H1 (cell line): ENCODE results near the gene TMEM169. TPM values are rescaled to one million over a fixed set of nuclear protein-coding genes. Genes with fewer than 3 reads are reported as not detected.

Source experiments
- CTCF ChIA-PET: fragments of 300-600 bp; sonication (Branson Sonifier 250); formaldehyde crosslinking; loops from one replicate; lab custom pipeline; 2021; ENCODE audit not compliant: partially characterized antibody; lab: Charles Lee
- POLR2A ChIA-PET: fragments of 300-600 bp; sonication (Branson Sonifier 250); formaldehyde crosslinking; loops from one replicate; lab custom pipeline; 2021; ENCODE audit warnings: inconsistent platforms; ENCODE audit not compliant: partially characterized antibody; lab: Charles Lee
- DNase-seq, 2 experiments: peaks; one replicate each; pipeline versions ENCODE4 v3.0.0 to v3.0.0-alpha.2; 2010 to 2022; ENCODE audit warnings: low spot score in 2 of 2, low read depth in 1 of 2, mixed read lengths in 1 of 2
- FAIRE-seq: peaks from 2 replicates; lab custom pipeline; 2011; peaks lifted over from hg19 to GRCh38; lab: Jason Lieb, UNC
- H2AFZ ChIP-seq: 2 replicates; pipeline ENCODE4 v1.8.1; 2012; ENCODE audit warnings: low read length, inconsistent platforms
- H2AK5ac ChIP-seq: 2 replicates; pipeline ENCODE4 v1.6.1; 2013; ENCODE audit warnings: low read depth, low read length
- H2BK120ac ChIP-seq: replicated peaks from 2 replicates; pipeline ENCODE3; 2013; ENCODE audit warnings: low read depth, low read length, inconsistent platforms
- H2BK12ac ChIP-seq: 2 replicates; pipeline ENCODE4 v1.6.1; 2013; ENCODE audit warnings: low read depth, low read length
- H2BK15ac ChIP-seq: 2 replicates; pipeline ENCODE4 v1.6.1; 2013; ENCODE audit warnings: low read length
- H2BK20ac ChIP-seq: 2 replicates; pipeline ENCODE4 v1.6.1; 2013; ENCODE audit warnings: low read length
- H2BK5ac ChIP-seq: 2 replicates; pipeline ENCODE4 v1.6.1; 2013; ENCODE audit warnings: low read depth, low read length
- H3K14ac ChIP-seq: 2 replicates; pipeline ENCODE4 v1.6.1; 2013; ENCODE audit warnings: inconsistent platforms; ENCODE audit not compliant: insufficient read length
- H3K18ac ChIP-seq: 2 replicates; pipeline ENCODE4 v1.6.1; 2013; ENCODE audit warnings: low read length; ENCODE audit errors: extremely low read depth
- H3K23ac ChIP-seq: 2 replicates; pipeline ENCODE4 v1.6.1; 2013; ENCODE audit warnings: inconsistent platforms; ENCODE audit not compliant: insufficient read length
- H3K23me2 ChIP-seq: 2 replicates; pipeline ENCODE4 v1.6.1; 2013; ENCODE audit warnings: low read depth, low read length
- H3K27ac ChIP-seq: 2 replicates; pipeline ENCODE4 v1.6.1; 2011; ENCODE audit warnings: low read depth, low read length, inconsistent platforms
- H3K27me3 ChIP-seq, 4 experiments: replicated peaks in 1 of 4; 1 replicate in 1 of 4; 2 replicates in 3 of 4; pipeline versions ENCODE4 v1.6.1 to v1.8.1; 2011 to 2013; ENCODE audit warnings: low read length in 3 of 4, mild to moderate bottlenecking in 3 of 4, inconsistent platforms in 2 of 4, mixed read lengths in 2 of 4, moderate library complexity in 1 of 4; ENCODE audit not compliant: control insufficient read depth in 3 of 4, insufficient read depth in 3 of 4; ENCODE audit errors: extremely low read depth in 1 of 4
- H3K36me3 ChIP-seq, 4 experiments: 2 replicates each; pipeline versions ENCODE4 v1.6.1 to v1.8.1; 2011 to 2013; ENCODE audit warnings: mild to moderate bottlenecking in 4 of 4, low read length in 3 of 4, moderate library complexity in 2 of 4, control low read depth in 1 of 4, inconsistent platforms in 1 of 4; ENCODE audit not compliant: insufficient read depth in 4 of 4, control insufficient read depth in 2 of 4
- H3K4ac ChIP-seq: replicated peaks from 2 replicates; pipeline ENCODE3; 2013; ENCODE audit warnings: low read length, low read depth, mixed read lengths, inconsistent platforms; ENCODE audit not compliant: insufficient read length
- H3K4me1 ChIP-seq, 4 experiments: replicated peaks in 1 of 4; 1 replicate in 1 of 4; 2 replicates in 3 of 4; pipeline versions ENCODE4 v1.6.1 to v1.8.1; 2011 to 2013; ENCODE audit warnings: low read length in 3 of 4, inconsistent platforms in 2 of 4, mixed read lengths in 1 of 4; ENCODE audit not compliant: insufficient read depth in 4 of 4, control insufficient read depth in 3 of 4
- H3K4me2 ChIP-seq, 2 experiments: 2 replicates each; pipeline versions ENCODE4 v1.6.1 to v1.8.1; 2011 to 2013; ENCODE audit warnings: low read depth in 2 of 2, low read length in 2 of 2, control low read depth in 1 of 2, inconsistent platforms in 1 of 2, mild to moderate bottlenecking in 1 of 2; ENCODE audit not compliant: insufficient read depth in 1 of 2
- H3K4me3 ChIP-seq, 4 experiments: fragments of 200-600, 300-600 bp in 1 of 4; sonication (generic), shearing (Covaris generic), sonication (Bioruptor Twin) in 1 of 4; 2 replicates each; pipeline versions ENCODE4 v1.5.1 to v1.8.1; 2011 to 2016; ENCODE audit warnings: low read length in 4 of 4, low read depth in 3 of 4, control low read depth in 2 of 4, inconsistent platforms in 2 of 4, mild to moderate bottlenecking in 2 of 4, mixed read lengths in 1 of 4, moderate library complexity in 1 of 4; ENCODE audit not compliant: insufficient read depth in 2 of 4; ENCODE audit errors: extremely low read depth in 1 of 4
- H3K56ac ChIP-seq: replicated peaks from 2 replicates; pipeline ENCODE3; 2013; ENCODE audit warnings: low read depth, mild to moderate bottlenecking, mixed read lengths, low read length, inconsistent platforms; ENCODE audit not compliant: insufficient read length
- H3K79me1 ChIP-seq: 2 replicates; pipeline ENCODE4 v1.6.1; 2013; ENCODE audit warnings: low read depth, low read length, control low read depth
- H3K79me2 ChIP-seq, 2 experiments: 2 replicates each; pipeline versions ENCODE4 v1.6.1 to v1.8.1; 2012 to 2013; ENCODE audit warnings: low read length in 2 of 2, mild to moderate bottlenecking in 2 of 2, inconsistent platforms in 1 of 2; ENCODE audit not compliant: insufficient read depth in 2 of 2, control insufficient read depth in 1 of 2
- H3K9ac ChIP-seq, 4 experiments: replicated peaks in 1 of 4; 1 replicate in 1 of 4; 2 replicates in 3 of 4; pipeline versions ENCODE4 v1.6.1 to v1.8.1; 2011 to 2013; ENCODE audit warnings: low read depth in 3 of 4, low read length in 3 of 4, control low read depth in 2 of 4, mild to moderate bottlenecking in 2 of 4, moderate library complexity in 2 of 4, inconsistent platforms in 1 of 4; ENCODE audit errors: extremely low read depth in 1 of 4
- H3K9me3 ChIP-seq, 2 experiments: 2 replicates each; pipeline versions ENCODE4 v1.6.1 to v1.8.1; 2012 to 2013; ENCODE audit warnings: mild to moderate bottlenecking in 2 of 2, moderate library complexity in 2 of 2, control low read depth in 1 of 2, inconsistent platforms in 1 of 2, low read depth in 1 of 2, low read length in 1 of 2, mixed read lengths in 1 of 2; ENCODE audit not compliant: insufficient read depth in 2 of 2
- H4K20me1 ChIP-seq, 2 experiments: replicated peaks in 1 of 2; 2 replicates each; pipeline versions ENCODE3 to v1.8.1; 2011 to 2013; ENCODE audit warnings: inconsistent platforms in 2 of 2, low read length in 2 of 2, mild to moderate bottlenecking in 1 of 2; ENCODE audit not compliant: insufficient read depth in 2 of 2, control insufficient read depth in 1 of 2
- H4K5ac ChIP-seq: 2 replicates; pipeline ENCODE4 v1.6.1; 2013; ENCODE audit warnings: low read length, low read depth, mixed read lengths, inconsistent platforms; ENCODE audit not compliant: insufficient read length
- H4K8ac ChIP-seq: 2 replicates; pipeline ENCODE4 v1.8.0; 2013; ENCODE audit warnings: mild to moderate bottlenecking, moderate library complexity, low read length, inconsistent platforms; ENCODE audit not compliant: insufficient read depth; ENCODE audit errors: extremely low read depth
- H4K91ac ChIP-seq: replicated peaks from 2 replicates; pipeline ENCODE3; 2013; ENCODE audit warnings: low read length, mixed read lengths, inconsistent platforms; ENCODE audit not compliant: insufficient read length
- BACH1 ChIP-seq: IDR thresholded peaks from 2 replicates; pipeline ENCODE4 v1.6.1; 2012; ENCODE audit warnings: low read length, improper control_type of control experiment
- KDM4A ChIP-seq: IDR thresholded peaks from one replicate; pipeline ENCODE4 v1.7.1; 2012; ENCODE audit warnings: low read depth, mild to moderate bottlenecking, moderate library complexity, low read length, inconsistent platforms; ENCODE audit not compliant: severe bottlenecking
- POLR2AphosphoS5 ChIP-seq: IDR thresholded peaks from 2 replicates; pipeline ENCODE4 v1.6.1; 2011; ENCODE audit warnings: low read depth, low read length
- SAP30 ChIP-seq: fragments of 300-600 bp; sonication (generic); IDR thresholded peaks from 2 replicates; pipeline ENCODE4 v1.7.1; 2012; ENCODE audit warnings: low read length, moderate library complexity, mild to moderate bottlenecking, inconsistent platforms; ENCODE audit not compliant: insufficient read depth, insufficient replicate concordance
- SIX5 ChIP-seq: IDR thresholded peaks from 2 replicates; pipeline ENCODE4 v1.6.1; 2011; ENCODE audit warnings: mild to moderate bottlenecking, low read depth, low read length
- YY1 ChIP-seq: IDR thresholded peaks from 2 replicates; pipeline ENCODE4 v1.6.1; 2011; ENCODE audit warnings: low read depth, mild to moderate bottlenecking, low read length
- WGBS, 2 experiments: shearing (Covaris generic) in 1 of 2; methylation state at CpG; one replicate each; pipeline versions ENCODE4 v1.1.6 to v1.1.7; 2013 to 2015; ENCODE audit warnings: low lambda C conversion rate in 2 of 2, mixed read lengths in 2 of 2, inconsistent platforms in 1 of 2, low coverage in 1 of 2, missing lambda C conversion rate in 1 of 2; ENCODE audit not compliant: insufficient replicate concordance in 2 of 2, insufficient coverage in 1 of 2, insufficient read length in 1 of 2; ENCODE audit errors: extremely low coverage in 1 of 2, missing lambda C conversion rate in 1 of 2; 5-methylcytosine and 5-hydroxymethylcytosine counted together
- polyA plus RNA-seq, 7 experiments: library from polyadenylated mRNA; depleted of rRNA in 3 of 7; stranded (reverse) in 5 of 7; unstranded in 2 of 7; fragments of >200 nt in 5 of 7; fragments of 200-250 nt in 2 of 7; gene quantifications; 1 replicate in 5 of 7; 2 replicates in 1 of 7; 4 replicates in 1 of 7; pipeline versions ENCODE4 v1.2.1 to v1.2.3, GENCODE V29; 2011 to 2013; ENCODE audit warnings: missing spikeins in 2 of 7, mixed read lengths in 2 of 7
- total RNA-seq: library from RNA; stranded (reverse); fragmentation: NEBNext Ultra II Directional; extraction: Animal tissue kit (Norgen Biotek cat#: 25700); gene quantifications from 2 replicates; pipeline ENCODE4 v1.2.1, GENCODE V29; 2021
- TF ChIP-seq, protein P1 (sequence below): IDR thresholded peaks from 2 replicates; pipeline ENCODE4 v1.6.1; 2012; ENCODE audit warnings: inconsistent platforms

Gene TMEM169
- total and polyA plus RNA-seq, 2 of the 8 experiments (the other 6 are each of a cell fraction or from before 2014, with no cell fraction given) = 0.41 to 2.4 TPM

DNA sequence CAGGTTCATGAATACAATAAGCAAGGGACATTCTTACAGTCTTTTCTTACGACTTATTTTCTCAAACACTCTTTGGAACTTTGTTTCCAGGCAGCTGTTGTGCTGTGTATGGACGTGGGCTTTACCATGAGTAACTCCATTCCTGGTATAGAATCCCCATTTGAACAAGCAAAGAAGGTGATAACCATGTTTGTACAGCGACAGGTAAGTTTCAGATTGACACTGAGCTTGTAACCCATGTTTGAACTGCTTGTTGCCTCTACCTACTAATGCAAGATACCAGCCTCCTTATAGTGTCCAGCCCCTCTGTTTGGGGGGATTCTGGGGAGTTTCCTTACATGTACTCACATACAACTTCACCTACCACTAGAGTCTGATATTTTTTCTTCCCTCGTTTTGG is 31.2 kb downstream of the TMEM169 start:
- Histone ChIP-seq H3K4me2 (no peak overlapping the region), H3K23ac (no peak overlapping the region), H3K9ac (no peak overlapping the region), H3K4me3 (no peak overlapping the region), H3K9me3 (no peaks in the 10 kb centered on the region), H3K14ac (no peak overlapping the region), H3K56ac (no peak overlapping the region), H2AK5ac (no peak overlapping the region), H3K23me2 (no peaks in the 10 kb centered on the region; the same call in 1 of the 2 replicates), H3K79me1 (0 out of 2 replicates have a peak, but pooled peaks cover 2% of the 10 kb centered on the region), H2BK20ac (no peak overlapping the region), H2BK12ac (no peak overlapping the region), H2BK120ac (no peak overlapping the region), H3K36me3 (peaks cover 24 to 73% (median 52%) of the 10 kb centered on the region in 4 experiments), H3K18ac (no peak overlapping the region), H2BK5ac (no peak overlapping the region), H4K5ac (no peak overlapping the region), H3K4ac (no peak overlapping the region), H2BK15ac (no peak overlapping the region), H4K91ac (no peak overlapping the region), H3K27me3 (no peaks in the 10 kb centered on the region), H4K8ac (no peak overlapping the region), H4K20me1 (peaks cover 0 to 10% of the 10 kb centered on the region in 2 experiments), H3K79me2 (peaks cover 31 to 72% of the 10 kb centered on the region in 2 experiments), H3K4me1 (peaks cover 6 to 19% (median 14%) of the 10 kb centered on the region in 4 experiments; a peak in 6 of 7 replicates), H2AFZ (no peak overlapping the region), H3K27ac (no peak overlapping the region)
- ChIA-PET POLR2A (interaction anchor here (1.0 to 8.5 kb wide), 7 partner anchors 9 to 55 kb away, joined by 3 to 73 read pairs (median 7); partner anchors contain the start of genes PECR and TMEM169), CTCF (interaction anchor here (0.9 to 3.7 kb wide), 9 partner anchors 8 to 107 kb away, joined by 3 to 25 read pairs (median 6); no protein-coding TSS in a partner anchor)
- FAIRE-seq (no peak), DNase-seq (no peak)
- TF ChIP-seq SIX5 = no peak
- TF ChIP-seq YY1 = no peak
- no peak for TF ChIP-seq POLR2AphosphoS5
- TF ChIP-seq, protein P1, sequence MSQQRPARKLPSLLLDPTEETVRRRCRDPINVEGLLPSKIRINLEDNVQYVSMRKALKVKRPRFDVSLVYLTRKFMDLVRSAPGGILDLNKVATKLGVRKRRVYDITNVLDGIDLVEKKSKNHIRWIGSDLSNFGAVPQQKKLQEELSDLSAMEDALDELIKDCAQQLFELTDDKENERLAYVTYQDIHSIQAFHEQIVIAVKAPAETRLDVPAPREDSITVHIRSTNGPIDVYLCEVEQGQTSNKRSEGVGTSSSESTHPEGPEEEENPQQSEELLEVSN = no peak
- TF ChIP-seq BACH1 = no peak
- TF ChIP-seq SAP30 = no peak
- no peak for TF ChIP-seq KDM4A
- 85% methylated on average over 4 of the region's 4 CpGs; no CpG with 5 or more reads in 1 of the 2 experiments for WGBS, 2 experiments
